Glutamatergic neuron (in vitro differentiated cells): Measurements from ENCODE around the gene GRPR. TPM values are rescaled to one million over a fixed set of nuclear protein-coding genes. Genes with fewer than 3 reads are reported as not detected.

Experiments
- DNase-seq: peaks from one replicate; pipeline ENCODE4 v3.0.0; 2022
- H3K27ac Mint-ChIP-seq: one replicate; pipeline ENCODE4 v1.8.0; 2020; ENCODE audit warnings: mild to moderate bottlenecking, mixed read lengths, inconsistent platforms; ENCODE audit not compliant: unreplicated experiment
- H3K27me3 Mint-ChIP-seq: one replicate; pipeline ENCODE4 v1.8.0; 2020; ENCODE audit warnings: mild to moderate bottlenecking, moderate library complexity, mixed read lengths, inconsistent platforms; ENCODE audit not compliant: unreplicated experiment
- H3K36me3 Mint-ChIP-seq: one replicate; pipeline ENCODE4 v1.8.0; 2020; ENCODE audit warnings: mild to moderate bottlenecking, mixed read lengths, inconsistent platforms; ENCODE audit not compliant: unreplicated experiment
- H3K4me1 Mint-ChIP-seq: one replicate; pipeline ENCODE4 v1.8.0; 2020; ENCODE audit warnings: mild to moderate bottlenecking, low read depth, mixed read lengths, inconsistent platforms; ENCODE audit not compliant: unreplicated experiment
- H3K4me3 Mint-ChIP-seq: one replicate; pipeline ENCODE4 v1.8.0; 2020; ENCODE audit warnings: mild to moderate bottlenecking, mixed read lengths, inconsistent platforms; ENCODE audit not compliant: unreplicated experiment
- H3K9me3 Mint-ChIP-seq: one replicate; pipeline ENCODE4 v1.8.0; 2020; ENCODE audit warnings: mild to moderate bottlenecking, moderate library complexity, mixed read lengths, inconsistent platforms; ENCODE audit not compliant: unreplicated experiment
- CTCF ChIP-seq: fragments of 200-600 bp; sonication (generic); IDR thresholded peaks from one replicate; pipeline ENCODE4 v1.5.0; 2021; ENCODE audit not compliant: partially characterized antibody, unreplicated experiment
- total RNA-seq: library from RNA; stranded (reverse); fragmentation: NEBNext Ultra II Directional; extraction: Animal tissue kit (Norgen Biotek cat#: 25700); gene quantifications from one replicate; pipeline ENCODE4 v1.2.1, GENCODE V29; 2021; ENCODE audit not compliant: unreplicated experiment

GRPR gene
- total RNA-seq, 1 donor from 2014 or later, result 0.56 TPM

- no peaks in the 10 kb centered on the region for H3K9me3 Mint-ChIP-seq
- no peaks in the 10 kb centered on the region for H3K4me1 Mint-ChIP-seq
- H3K36me3 Mint-ChIP-seq, result no peaks in the 10 kb centered on the region
- H3K4me3 Mint-ChIP-seq, result no peak overlapping the region
- no peak overlapping the region for H3K27ac Mint-ChIP-seq
- no peak for DNase-seq
- H3K27me3 Mint-ChIP-seq, result no peaks in the 10 kb centered on the region
- TF ChIP-seq CTCF, result no peak
Observed at GRCh38 chrX:16199343-16199742, 76.0 kb downstream of the GRPR start.

- Mint-ChIP-seq H3K27ac (no peak overlapping the region), H3K9me3 (no peaks in the 10 kb centered on the region), H3K4me1 (no peaks in the 10 kb centered on the region), H3K27me3 (no peaks in the 10 kb centered on the region), H3K36me3 (no peaks in the 10 kb centered on the region), H3K4me3 (no peak overlapping the region)
- TF ChIP-seq CTCF, result no peak
- no peak for DNase-seq
Observed at GRCh38 chrX:16202943-16203342, 79.6 kb downstream of the GRPR start.

Other genes with a start within 250 kb of the GRPR start
- gene MAGEB17, start 43.9 kb downstream of the GRPR start, total RNA-seq, result not detected